Cardiac atrium fibroblast (primary cell): ENCODE data around the gene TEX22. TPM values are rescaled to one million over a fixed set of nuclear protein-coding genes. Genes with fewer than 3 reads are reported as not detected.

ENCODE experiments used
- total RNA-seq: library from RNA; depleted of rRNA; stranded (reverse); fragments of >200 nt; gene quantifications from 2 replicates; pipeline ENCODE4 v1.2.3, GENCODE V29; 2015

TEX22 gene, protein sequence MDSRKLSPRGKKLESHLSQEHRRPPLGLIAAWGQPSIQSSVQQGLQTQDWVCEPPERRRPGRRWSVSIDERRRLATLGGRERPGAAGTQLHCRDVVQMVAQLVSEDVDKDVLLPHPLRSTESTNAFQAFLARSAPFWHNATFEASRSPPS
- 0.18 TPM in 1 of 2 replicates, not detected in the other for total RNA-seq

DNA sequence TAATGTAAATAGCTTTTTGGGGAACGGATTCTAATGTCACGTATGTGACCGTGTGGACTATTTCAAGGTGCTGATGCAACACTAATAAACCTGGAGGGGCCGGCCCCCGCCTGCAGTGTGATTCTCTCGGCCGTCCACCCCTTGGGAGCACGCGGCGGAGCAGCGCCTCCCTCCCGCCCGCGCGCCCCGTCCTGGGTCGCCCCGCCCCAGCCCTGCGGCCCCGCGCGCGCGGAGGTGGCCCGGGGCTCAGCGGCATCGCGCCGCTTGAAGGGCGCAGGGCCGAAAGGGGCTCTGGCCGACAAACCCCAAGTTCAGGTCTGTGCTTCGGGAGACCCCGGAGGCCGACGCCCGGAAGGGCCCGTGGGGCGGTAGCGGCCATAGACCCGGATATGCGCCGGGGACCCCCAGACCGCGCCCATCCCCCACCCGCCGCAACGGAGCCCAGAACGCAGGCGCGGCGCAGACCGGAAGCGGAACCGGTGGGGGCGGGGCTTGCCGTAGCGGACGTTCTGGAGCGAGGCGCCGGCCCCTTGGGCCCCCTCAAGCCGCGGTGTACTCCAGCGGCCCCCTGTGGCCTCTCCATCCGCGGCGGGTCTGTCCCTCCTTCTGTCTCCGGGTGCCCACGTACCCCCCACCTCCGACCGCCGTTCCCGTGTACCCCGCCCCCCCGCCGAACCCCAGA is at the start of gene TEX22:
Gene TEX22 (plus strand): TSS at position 495 of the 682 bp plus-strand sequence. CDS start 803 bp downstream, outside the sequence.

DNA sequence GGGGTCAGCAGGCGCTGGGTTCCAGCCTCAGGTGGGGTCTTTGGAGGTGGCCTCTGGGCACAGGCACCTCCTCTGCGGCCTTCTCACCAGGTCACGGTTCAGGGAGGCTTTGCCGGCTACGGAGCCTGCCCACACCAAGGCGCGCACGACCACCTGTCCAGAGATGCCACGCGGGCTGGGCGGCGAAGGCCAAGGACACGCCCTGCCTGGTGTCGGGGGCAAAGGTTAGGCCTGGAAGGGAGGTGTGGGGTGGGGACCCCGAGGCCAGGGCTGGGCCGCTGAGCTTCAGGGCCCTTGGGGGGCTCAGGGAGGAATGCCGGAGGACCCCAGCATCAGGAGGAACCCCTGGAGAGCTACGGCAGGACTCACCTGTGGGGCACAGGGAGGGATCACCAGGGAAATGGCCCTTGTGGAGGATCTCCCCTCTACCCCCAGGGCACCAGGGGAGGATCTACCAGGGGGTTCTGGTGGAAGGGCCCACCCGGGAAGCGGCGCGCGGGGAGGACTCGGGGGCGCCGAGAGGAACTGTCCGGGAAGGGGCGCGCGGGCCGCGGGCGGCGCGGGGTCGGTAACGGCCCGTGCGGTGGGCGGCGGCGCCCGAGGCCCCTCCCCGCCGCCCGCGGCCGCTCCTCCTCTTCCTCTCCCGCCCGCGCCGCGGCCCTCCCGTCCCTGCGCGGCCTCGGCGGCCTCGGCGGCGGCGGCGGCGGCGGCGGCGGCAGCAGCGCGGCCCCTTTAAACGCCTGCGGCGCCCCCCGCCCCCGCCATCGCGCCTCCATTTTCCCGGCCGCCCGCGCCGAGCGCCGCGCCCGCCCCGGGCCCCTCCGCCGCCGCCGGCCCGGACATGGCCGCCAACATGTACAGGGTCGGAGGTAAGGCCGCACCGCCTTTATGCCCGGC is 21.1 kb downstream of the TEX22 start, which contains the start of gene MTA1:
Gene MTA1 (plus strand): TSS at position 633 of the 897 bp plus-strand sequence. CDS start 209 bp downstream, at position 842.

Other genes with a start within 250 kb of the TEX22 start
- 4.3 and 4.4 TPM in 2 replicates for gene JAG2, start 229.8 kb upstream of the TEX22 start, total RNA-seq
- 5.7 and 9.6 TPM in 2 replicates for gene NUDT14, start 217.2 kb upstream of the TEX22 start, total RNA-seq
- 48.7 and 53.6 TPM in 2 replicates for gene BTBD6, start 150.0 kb upstream of the TEX22 start, total RNA-seq
- 32.7 and 40.8 TPM in 2 replicates for gene BRF1, start 97.5 kb upstream of the TEX22 start, total RNA-seq
- 35.2 and 61.7 TPM in 2 replicates for gene PACS2, start 83.8 kb upstream of the TEX22 start, total RNA-seq
- gene MTA1, start 21.3 kb downstream of the TEX22 start, total RNA-seq, result 32.2 and 49.5 TPM in 2 replicates
- 242 and 285 TPM in 2 replicates for gene CRIP2, start 76.3 kb downstream of the TEX22 start, total RNA-seq
- gene CRIP1, start 88.3 kb downstream of the TEX22 start, total RNA-seq, result 2.9 and 18.4 TPM in 2 replicates
- 7.6 and 7.9 TPM in 2 replicates for gene TEDC1, start 92.7 kb downstream of the TEX22 start, total RNA-seq
- 6.2 and 9.4 TPM in 2 replicates for gene TMEM121, start 128.0 kb downstream of the TEX22 start, total RNA-seq